GM23338 (cell line): ENCODE data around the gene HTR7. TPM values are rescaled to one million over a fixed set of nuclear protein-coding genes. Genes with fewer than 3 reads are reported as not detected.

Experiments used
- ATAC-seq: fragments of 200-7000 bp; cut with Tn5 transposase; 3 replicates; pipeline ENCODE4 v1.9.1; 2020
- DNase-seq: peaks from one replicate; pipeline ENCODE4 v3.0.0-alpha.2; 2015; ENCODE audit warnings: low spot score
- H2AFZ ChIP-seq: fragments of 200-600 bp; sonication (generic); 2 replicates; pipeline ENCODE4 v1.8.0; 2016; ENCODE audit warnings: antibody characterized with exemption, mild to moderate bottlenecking, moderate library complexity
- H3F3A ChIP-seq: fragments of 200-600 bp; sonication (generic); replicated peaks from 2 replicates; pipeline ENCODE4 v1.8.0; 2017; ENCODE audit warnings: antibody characterized with exemption, mixed run types, low read depth
- H3K27ac ChIP-seq: fragments of 200-600 bp; sonication (generic); 2 replicates; pipeline ENCODE4 v1.6.1; 2016; ENCODE audit warnings: low read depth
- H3K27me3 ChIP-seq: fragments of 200-600 bp; sonication (generic); 2 replicates; pipeline ENCODE4 v1.8.0; 2016; ENCODE audit warnings: mild to moderate bottlenecking, mixed run types, moderate library complexity; ENCODE audit not compliant: insufficient read depth
- H3K36me3 ChIP-seq: fragments of 200-600 bp; sonication (generic); 2 replicates; pipeline ENCODE4 v1.8.0; 2016; ENCODE audit warnings: mild to moderate bottlenecking; ENCODE audit not compliant: insufficient read depth
- H3K4me1 ChIP-seq: fragments of 200-600 bp; sonication (generic); 2 replicates; pipeline ENCODE4 v1.8.0; 2016; ENCODE audit warnings: mild to moderate bottlenecking, moderate library complexity; ENCODE audit not compliant: insufficient read depth
- H3K4me2 ChIP-seq: fragments of 200-600 bp; sonication (generic); 2 replicates; pipeline ENCODE4 v1.7.1; 2017; ENCODE audit warnings: mixed run types
- H3K4me3 ChIP-seq: fragments of 200-600 bp; sonication (generic); 2 replicates; pipeline ENCODE4 v1.6.1; 2016; ENCODE audit warnings: mixed run types
- H3K79me2 ChIP-seq: fragments of 200-600 bp; sonication (generic); replicated peaks from 2 replicates; pipeline ENCODE4 v1.8.0; 2017; ENCODE audit warnings: mild to moderate bottlenecking; ENCODE audit not compliant: insufficient read depth
- H3K9me2 ChIP-seq: fragments of 200-600 bp; sonication (generic); 2 replicates; pipeline ENCODE4 v1.8.0; 2017; ENCODE audit not compliant: insufficient read depth
- H4K20me1 ChIP-seq: fragments of 200-600 bp; sonication (generic); replicated peaks from 2 replicates; pipeline ENCODE4 v1.8.0; 2017; ENCODE audit warnings: mild to moderate bottlenecking; ENCODE audit not compliant: insufficient read depth
- H3K27ac Mint-ChIP-seq: 2 replicates; pipeline ENCODE4 v1.8.0; 2020; ENCODE audit warnings: inconsistent platforms, mild to moderate bottlenecking, moderate library complexity, mixed read lengths
- H3K27me3 Mint-ChIP-seq: 3 replicates; pipeline ENCODE4 v1.8.0; 2022; ENCODE audit warnings: low read depth, mild to moderate bottlenecking, moderate library complexity, mixed read lengths, inconsistent platforms; ENCODE audit not compliant: insufficient read depth, poor library complexity
- H3K36me3 Mint-ChIP-seq: 3 replicates; pipeline ENCODE4 v1.8.0; 2021; ENCODE audit warnings: low read depth, mild to moderate bottlenecking, inconsistent platforms, moderate library complexity, mixed read lengths
- H3K4me1 Mint-ChIP-seq: 3 replicates; pipeline ENCODE4 v1.8.0; 2020; ENCODE audit warnings: mild to moderate bottlenecking, inconsistent platforms, mixed read lengths
- H3K4me3 Mint-ChIP-seq: 3 replicates; pipeline ENCODE4 v1.8.0; 2021; ENCODE audit warnings: moderate library complexity, mild to moderate bottlenecking, inconsistent platforms, mixed read lengths
- H3K9me3 Mint-ChIP-seq: 3 replicates; pipeline ENCODE4 v1.8.0; 2020; ENCODE audit warnings: moderate library complexity, mild to moderate bottlenecking, inconsistent platforms, mixed read lengths
- EZH2 ChIP-seq: fragments of 200-600 bp; sonication (generic); IDR thresholded peaks from one replicate; pipeline ENCODE4 v1.8.0; 2017; ENCODE audit warnings: antibody characterized with exemption, mild to moderate bottlenecking, low read depth; ENCODE audit not compliant: unreplicated experiment
- JUNB ChIP-seq: IDR thresholded peaks from one replicate; pipeline ENCODE4 v1.6.1; 2016; ENCODE audit warnings: antibody characterized with exemption; ENCODE audit not compliant: unreplicated experiment
- ZNF114 ChIP-seq: fragments of 250-450 bp; sonication (Bioruptor Pico); IDR thresholded peaks from 2 replicates; pipeline ENCODE4 v1.5.0; 2020; ENCODE audit warnings: mild to moderate bottlenecking, moderate library complexity
- polyA plus RNA-seq: library from polyadenylated mRNA; unstranded; fragments of >200 nt; fragmentation: Nextera tagmentation; extraction: Ambion mirVana; gene quantifications from 2 replicates; pipeline ENCODE4 v1.2.1, GENCODE V29; 2016
- total RNA-seq: library from RNA; depleted of rRNA; stranded (reverse); fragments of >200 nt; shearing (Covaris generic); gene quantifications from 2 replicates; pipeline ENCODE4 v1.2.3, GENCODE V29; 2014
- TF ChIP-seq, protein P1 (sequence below), 2 experiments: fragments of 200-600 bp in 1 of 2; sonication (generic) in 1 of 2; conservative IDR thresholded peaks; 2 replicates each; pipeline versions ENCODE4 v1.5.1 to v1.6.1; 2016 to 2017; ENCODE audit warnings: antibody characterized with exemption in 2 of 2, low read depth in 2 of 2, mild to moderate bottlenecking in 2 of 2, moderate library complexity in 1 of 2
- TF ChIP-seq, protein P2 (sequence below): IDR thresholded peaks from one replicate; pipeline ENCODE4 v1.6.1; 2018; ENCODE audit warnings: antibody characterized with exemption; ENCODE audit not compliant: unreplicated experiment

Gene HTR7
- total and polyA plus RNA-seq, 2 experiments from 2014 or later = 7.0 to 42.2 TPM

DNA sequence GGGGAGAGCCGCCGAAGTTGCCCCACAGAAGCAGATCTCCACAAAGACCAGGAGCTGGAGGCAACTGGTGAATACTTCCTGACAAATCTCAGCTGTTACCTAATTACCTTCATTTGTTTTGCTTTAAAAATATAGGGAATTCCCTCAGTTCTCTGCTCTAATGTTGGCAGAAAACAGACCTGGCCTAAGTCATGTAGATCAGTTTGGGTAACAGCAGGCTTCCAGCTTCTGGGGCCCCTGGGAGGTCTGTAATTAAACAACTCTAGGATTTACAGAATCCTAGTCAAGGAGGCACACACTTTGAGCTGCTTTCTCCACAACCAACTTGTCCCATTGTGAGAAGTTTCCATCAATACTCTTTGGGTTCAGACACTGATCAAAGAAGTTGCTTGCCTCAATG is 123.4 kb downstream of the HTR7 start:
- Mint-ChIP-seq H3K9me3 (no peaks in the 10 kb centered on the region), H3K27me3 (no peaks in the 10 kb centered on the region), H3K27ac (no peak overlapping the region), H3K4me3 (no peak overlapping the region), H3K4me1 (peaks cover 24% of the 10 kb centered on the region; the same call in 2 of the 3 replicates), H3K36me3 (no peaks in the 10 kb centered on the region)
- no peak for TF ChIP-seq ZNF114
- no peak for TF ChIP-seq JUNB
- TF ChIP-seq EZH2 = no peak
- TF ChIP-seq, protein P1, sequence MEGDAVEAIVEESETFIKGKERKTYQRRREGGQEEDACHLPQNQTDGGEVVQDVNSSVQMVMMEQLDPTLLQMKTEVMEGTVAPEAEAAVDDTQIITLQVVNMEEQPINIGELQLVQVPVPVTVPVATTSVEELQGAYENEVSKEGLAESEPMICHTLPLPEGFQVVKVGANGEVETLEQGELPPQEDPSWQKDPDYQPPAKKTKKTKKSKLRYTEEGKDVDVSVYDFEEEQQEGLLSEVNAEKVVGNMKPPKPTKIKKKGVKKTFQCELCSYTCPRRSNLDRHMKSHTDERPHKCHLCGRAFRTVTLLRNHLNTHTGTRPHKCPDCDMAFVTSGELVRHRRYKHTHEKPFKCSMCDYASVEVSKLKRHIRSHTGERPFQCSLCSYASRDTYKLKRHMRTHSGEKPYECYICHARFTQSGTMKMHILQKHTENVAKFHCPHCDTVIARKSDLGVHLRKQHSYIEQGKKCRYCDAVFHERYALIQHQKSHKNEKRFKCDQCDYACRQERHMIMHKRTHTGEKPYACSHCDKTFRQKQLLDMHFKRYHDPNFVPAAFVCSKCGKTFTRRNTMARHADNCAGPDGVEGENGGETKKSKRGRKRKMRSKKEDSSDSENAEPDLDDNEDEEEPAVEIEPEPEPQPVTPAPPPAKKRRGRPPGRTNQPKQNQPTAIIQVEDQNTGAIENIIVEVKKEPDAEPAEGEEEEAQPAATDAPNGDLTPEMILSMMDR (conservative IDR thresholded peaks at IDR 0.05; ENCODE audit: low read depth in 2 of 2) = no peak
- Histone ChIP-seq H3K9me2 (no peaks in the 10 kb centered on the region), H3K27ac (no peak overlapping the region), H3K79me2 (no peaks in the 10 kb centered on the region; the same call in 1 of the 2 replicates), H3F3A (no peaks in the 10 kb centered on the region), H3K36me3 (no peaks in the 10 kb centered on the region), H3K4me3 (no peak overlapping the region), H2AFZ (no peak overlapping the region), H3K27me3 (no peaks in the 10 kb centered on the region), H3K4me1 (0 out of 2 replicates have a peak, but pooled peaks cover 3% of the 10 kb centered on the region), H3K4me2 (no peak overlapping the region), H4K20me1 (no peaks in the 10 kb centered on the region)
- DNase-seq (peak; percentile 26), ATAC-seq (peak; percentile 87)

DNA sequence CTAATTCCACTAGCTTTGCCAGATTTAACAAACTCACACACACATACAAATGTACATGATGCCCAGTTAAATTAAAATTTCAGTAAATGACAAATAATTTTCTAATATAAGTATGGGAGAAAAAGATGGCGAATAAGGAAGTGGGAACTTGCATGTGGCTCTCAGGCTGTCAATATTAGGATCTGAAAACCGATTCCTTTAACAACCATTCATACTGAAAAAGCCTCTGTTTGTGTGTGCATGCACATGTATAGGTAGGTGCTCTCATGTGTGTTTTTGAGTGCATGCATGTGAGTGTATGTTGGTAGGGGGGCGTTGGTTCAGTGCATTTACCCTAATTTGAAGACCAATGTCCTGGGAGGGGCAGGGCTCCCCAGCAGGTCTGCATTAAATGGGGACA is 125.3 kb downstream of the HTR7 start:
- Mint-ChIP-seq H3K4me1 (peaks cover 24% of the 10 kb centered on the region; the same call in 2 of the 3 replicates), H3K27ac (no peak overlapping the region), H3K36me3 (peaks cover 5% of the 10 kb centered on the region; the same call in 1 of the 3 replicates), H3K27me3 (no peaks in the 10 kb centered on the region), H3K4me3 (no peak overlapping the region), H3K9me3 (no peaks in the 10 kb centered on the region; the same call in 2 of the 3 replicates)
- no peaks in the 10 kb centered on the region for H4K20me1 ChIP-seq
- ATAC-seq (no peak), DNase-seq (no peak)
- no peaks in the 10 kb centered on the region for H3K79me2 ChIP-seq
- TF ChIP-seq, protein P1 (conservative IDR thresholded peaks at IDR 0.05; ENCODE audit: low read depth in 2 of 2) = no peak
- TF ChIP-seq, protein P2, sequence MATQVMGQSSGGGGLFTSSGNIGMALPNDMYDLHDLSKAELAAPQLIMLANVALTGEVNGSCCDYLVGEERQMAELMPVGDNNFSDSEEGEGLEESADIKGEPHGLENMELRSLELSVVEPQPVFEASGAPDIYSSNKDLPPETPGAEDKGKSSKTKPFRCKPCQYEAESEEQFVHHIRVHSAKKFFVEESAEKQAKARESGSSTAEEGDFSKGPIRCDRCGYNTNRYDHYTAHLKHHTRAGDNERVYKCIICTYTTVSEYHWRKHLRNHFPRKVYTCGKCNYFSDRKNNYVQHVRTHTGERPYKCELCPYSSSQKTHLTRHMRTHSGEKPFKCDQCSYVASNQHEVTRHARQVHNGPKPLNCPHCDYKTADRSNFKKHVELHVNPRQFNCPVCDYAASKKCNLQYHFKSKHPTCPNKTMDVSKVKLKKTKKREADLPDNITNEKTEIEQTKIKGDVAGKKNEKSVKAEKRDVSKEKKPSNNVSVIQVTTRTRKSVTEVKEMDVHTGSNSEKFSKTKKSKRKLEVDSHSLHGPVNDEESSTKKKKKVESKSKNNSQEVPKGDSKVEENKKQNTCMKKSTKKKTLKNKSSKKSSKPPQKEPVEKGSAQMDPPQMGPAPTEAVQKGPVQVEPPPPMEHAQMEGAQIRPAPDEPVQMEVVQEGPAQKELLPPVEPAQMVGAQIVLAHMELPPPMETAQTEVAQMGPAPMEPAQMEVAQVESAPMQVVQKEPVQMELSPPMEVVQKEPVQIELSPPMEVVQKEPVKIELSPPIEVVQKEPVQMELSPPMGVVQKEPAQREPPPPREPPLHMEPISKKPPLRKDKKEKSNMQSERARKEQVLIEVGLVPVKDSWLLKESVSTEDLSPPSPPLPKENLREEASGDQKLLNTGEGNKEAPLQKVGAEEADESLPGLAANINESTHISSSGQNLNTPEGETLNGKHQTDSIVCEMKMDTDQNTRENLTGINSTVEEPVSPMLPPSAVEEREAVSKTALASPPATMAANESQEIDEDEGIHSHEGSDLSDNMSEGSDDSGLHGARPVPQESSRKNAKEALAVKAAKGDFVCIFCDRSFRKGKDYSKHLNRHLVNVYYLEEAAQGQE = no peak
- TF ChIP-seq JUNB = no peak
- 0 out of 2 replicates have a peak, but pooled peaks cover 3% of the 10 kb centered on the region for H3K4me1 ChIP-seq
- no peak overlapping the region for H2AFZ ChIP-seq
- no peaks in the 10 kb centered on the region for H3K9me2 ChIP-seq
- H3K27me3 ChIP-seq = no peaks in the 10 kb centered on the region
- no peak overlapping the region for H3K4me3 ChIP-seq
- H3K27ac ChIP-seq = no peak overlapping the region
- H3K4me2 ChIP-seq = no peak overlapping the region
- H3F3A ChIP-seq = no peaks in the 10 kb centered on the region
- no peaks in the 10 kb centered on the region for H3K36me3 ChIP-seq
